HG03457 (cell line): ENCODE results near the gene LRRFIP1.
"Not testable (repeated sequence)": the region's sequence is repeated elsewhere in the genome, so short reads cannot be mapped to it uniquely, and the experiment has no call there.

Experiments
- ATAC-seq: cut with Tn5 transposase; IDR thresholded peaks from one replicate; pipeline ENCODE4 v1.9.1; 2021; ENCODE audit warnings: moderate number of reproducible peaks; ENCODE audit not compliant: unreplicated experiment

Gene LRRFIP1

DNA sequence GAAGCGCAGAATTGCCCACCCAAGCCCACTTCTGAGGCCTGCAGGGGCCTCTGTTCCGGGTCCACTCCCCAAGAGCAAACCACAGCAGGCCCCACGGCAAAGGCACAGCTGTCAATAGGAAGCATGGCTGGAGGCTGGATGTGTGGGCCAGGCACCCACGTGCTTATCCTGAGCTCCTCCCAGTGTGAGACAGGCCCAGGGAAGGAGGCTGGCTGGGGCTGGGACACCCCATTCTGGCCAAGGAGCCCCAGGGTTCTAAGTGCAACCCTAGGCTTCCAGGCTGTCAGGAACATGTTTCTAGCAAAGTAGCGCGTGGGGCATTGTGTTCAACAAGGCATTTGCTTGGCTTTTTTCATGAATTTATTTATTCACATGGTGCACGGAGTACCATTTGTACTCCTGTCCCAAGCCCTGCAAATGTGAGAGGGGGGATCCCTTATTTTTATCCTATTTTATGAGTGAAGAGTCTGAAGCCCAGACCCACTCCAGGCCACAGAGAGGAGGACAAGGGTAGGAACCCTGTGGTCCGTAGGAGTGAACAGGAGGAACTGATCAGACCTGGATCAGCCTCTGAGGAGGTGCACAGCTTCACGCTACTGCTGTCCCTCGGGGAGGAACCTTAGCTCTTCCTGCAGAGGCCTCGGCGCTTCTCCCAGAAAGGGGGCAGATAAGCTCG is 30.7 kb upstream of the LRRFIP1 start:
- ATAC-seq = no peak

DNA sequence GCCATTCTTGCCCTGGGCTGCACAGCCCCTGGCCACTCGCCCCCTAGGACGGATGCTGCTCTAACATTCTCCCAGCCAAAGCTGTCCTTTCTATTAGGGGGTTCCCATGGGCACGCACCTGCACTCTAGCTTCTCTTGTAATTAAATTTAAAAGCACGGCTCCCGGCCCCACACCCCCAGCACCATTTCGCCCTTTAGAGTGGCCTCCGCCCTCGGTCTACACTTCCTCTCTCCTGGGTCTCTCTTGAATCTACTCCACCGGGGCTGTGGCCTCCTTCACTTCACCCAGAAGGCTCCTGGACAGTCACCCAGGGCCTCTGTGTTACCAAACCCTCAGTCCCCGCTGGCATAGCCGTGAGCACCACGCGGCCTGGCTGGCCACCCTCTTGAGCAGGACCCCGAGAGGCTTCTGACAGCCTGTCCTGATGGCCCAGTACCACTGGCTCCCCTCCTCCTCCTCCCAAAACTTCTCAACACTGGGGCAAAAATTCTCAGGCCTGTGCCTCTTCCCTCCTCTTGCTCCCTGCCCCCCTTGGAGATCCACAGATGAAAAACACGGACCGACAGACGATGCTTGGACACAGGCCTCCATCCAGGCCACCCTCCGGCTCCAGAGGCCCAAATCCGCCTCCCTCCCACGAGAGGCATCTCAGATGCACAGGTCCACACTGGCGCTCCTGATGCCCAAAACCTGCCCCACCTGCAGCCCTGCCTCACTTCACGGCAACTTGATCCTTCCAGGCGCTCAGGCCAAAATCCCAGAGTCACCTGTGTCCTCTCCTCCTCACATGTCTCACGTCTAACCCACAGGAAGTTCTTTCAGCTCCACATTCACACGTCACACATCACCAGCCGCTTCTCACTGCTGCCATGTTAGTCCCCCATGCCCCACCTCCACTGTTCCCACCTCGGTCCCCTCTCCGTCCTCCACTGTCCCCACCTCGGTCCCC is 29.9 kb upstream of the LRRFIP1 start:
- ATAC-seq = no peak

DNA sequence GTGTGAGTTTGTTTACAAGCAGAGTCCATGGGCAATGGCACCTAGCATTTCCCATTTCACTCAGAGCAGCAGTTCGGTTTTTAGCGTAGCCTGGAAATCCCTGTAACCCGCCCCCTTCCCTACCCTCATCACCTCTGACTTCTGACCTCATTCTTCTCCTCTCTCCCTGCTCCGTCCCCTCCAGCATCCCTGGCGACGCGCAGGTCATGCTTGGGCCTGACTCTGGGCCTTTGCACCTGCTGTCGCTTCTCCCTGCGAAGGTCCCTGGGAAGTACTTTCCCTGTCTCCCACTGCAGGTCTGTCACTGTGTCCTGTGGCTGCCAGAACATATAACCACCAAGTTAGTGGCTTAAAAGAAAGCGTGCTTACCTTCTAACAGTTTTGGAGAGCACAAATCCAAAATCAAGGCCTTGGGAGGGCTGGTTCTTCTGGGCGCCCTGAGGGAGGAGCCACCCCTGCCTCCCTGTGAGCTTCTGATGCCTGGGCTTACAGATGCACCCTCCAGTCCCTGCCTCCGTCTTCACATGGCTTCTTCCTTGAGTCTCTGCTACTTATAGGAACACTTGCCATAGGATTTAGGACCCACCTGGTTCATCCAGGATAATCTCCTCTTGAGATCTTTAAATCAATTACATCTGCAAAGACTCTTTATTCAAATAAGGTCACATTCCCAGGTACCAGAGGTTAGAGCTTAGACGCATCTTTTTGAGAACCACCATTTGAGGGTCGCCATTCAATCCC is 28.7 kb upstream of the LRRFIP1 start:
- no peak for ATAC-seq

DNA sequence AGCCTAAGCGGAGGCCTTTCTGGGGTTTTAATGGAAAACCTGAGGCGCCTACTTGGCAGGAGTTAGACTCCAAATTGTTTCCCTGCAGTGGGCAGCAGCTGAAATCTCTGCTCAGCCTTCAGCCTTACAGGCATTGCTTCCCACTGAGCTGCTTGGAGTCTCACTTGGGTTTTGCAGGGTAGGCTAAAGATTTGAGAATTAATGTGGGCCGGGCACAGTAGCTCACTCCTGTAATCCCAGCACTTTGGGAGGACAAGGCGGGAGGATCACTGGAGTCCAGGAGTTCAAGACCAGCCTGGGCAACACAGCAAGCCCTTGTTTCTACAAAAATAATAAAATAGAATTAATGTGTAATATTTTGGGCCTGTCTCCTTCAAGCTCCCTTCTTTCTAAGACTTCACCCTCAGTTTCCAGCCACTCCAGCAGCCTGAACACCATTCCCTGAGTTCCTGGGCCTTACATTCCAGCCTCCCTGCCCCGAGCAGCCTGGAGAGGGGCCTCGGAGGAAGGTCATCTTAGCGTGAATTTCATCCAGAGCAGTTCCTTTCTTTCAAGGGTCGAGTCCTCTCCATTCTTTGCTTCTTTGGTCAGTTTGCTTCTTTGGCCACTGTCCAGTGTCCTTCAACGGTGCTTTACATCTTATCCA is 27.8 kb upstream of the LRRFIP1 start:
- no peak for ATAC-seq

DNA sequence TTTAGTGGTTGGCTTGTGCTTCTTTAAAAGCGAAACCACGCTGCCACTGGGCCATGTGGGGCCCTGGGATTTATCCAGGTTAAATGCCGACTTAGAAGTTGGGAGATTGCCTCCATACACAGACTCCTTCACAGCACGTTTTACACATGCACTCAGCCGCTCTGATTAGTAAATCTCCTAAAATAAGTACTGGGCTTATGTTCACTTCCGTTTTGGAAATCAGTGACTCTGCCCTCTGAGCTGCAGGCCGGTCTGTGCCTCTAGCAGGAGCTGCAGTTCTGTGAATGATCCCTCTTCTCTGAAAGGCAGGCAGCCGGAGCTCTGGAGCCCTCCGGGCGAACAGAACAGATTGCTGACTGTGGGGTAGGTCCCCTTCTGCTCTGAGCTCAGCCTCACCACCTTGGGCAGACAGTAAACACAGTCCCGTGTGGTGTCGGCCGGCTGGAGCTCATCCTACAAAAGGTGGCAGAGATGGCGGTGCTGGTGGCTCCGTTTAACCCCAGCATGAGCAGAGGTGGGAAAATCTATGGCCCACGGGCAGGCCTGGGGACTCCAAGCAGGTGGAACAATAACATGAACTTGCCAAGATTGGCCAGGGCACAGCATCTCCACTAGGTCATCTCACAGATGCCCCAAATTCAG is 27.1 kb upstream of the LRRFIP1 start:
- ATAC-seq = no peak

DNA sequence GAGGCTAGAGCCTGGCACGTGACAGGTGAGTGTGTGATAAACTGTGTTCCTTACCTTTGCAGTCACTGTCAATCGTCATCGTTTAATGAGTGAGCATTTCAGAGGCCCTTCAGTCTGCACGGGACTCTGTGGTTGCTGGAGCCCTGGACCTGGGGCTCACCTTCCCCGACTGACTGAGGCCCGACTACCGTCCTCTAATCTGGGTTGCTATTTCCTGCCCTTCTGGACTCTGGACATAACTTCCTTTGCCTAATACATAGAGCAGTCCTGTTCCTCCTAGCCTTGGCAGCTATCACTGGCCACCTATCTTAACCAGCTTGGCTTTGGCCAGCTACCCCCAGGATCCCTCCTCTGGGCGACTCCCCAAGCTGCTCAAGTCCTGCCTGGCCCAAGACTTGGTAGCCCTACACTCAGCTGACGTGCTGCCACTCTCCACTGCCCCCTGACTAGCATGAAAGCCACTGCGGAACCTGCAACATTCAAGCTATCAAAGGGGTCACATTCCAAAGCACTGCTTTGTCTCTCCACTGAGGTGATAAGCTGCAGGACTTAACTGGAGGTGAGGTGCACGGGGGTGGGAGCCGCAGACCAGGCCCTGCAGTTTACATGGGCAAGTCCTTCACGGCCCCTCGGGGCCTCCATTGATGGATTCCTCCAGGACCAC is 25.8 kb upstream of the LRRFIP1 start:
- ATAC-seq = no peak

DNA sequence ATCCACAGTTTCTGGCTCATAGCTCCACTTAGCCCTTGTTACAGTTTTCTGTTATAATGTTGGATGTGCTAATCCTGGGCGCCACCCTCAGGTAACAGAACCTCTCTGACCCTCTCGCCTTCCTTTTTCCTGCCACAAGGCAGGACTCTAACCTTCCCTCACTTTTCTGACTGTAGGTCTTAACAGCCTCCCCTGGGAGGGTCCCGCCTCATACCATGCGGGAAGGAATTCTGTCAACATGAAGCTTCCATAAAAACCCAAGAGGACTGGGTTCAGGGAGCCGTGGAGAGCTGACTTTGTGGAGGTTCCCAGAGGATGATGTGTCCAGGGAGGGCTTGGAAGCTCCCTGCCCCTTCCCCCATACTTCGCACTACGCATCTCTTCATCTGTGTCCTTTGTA is 25.0 kb upstream of the LRRFIP1 start:
- ATAC-seq = no peak

DNA sequence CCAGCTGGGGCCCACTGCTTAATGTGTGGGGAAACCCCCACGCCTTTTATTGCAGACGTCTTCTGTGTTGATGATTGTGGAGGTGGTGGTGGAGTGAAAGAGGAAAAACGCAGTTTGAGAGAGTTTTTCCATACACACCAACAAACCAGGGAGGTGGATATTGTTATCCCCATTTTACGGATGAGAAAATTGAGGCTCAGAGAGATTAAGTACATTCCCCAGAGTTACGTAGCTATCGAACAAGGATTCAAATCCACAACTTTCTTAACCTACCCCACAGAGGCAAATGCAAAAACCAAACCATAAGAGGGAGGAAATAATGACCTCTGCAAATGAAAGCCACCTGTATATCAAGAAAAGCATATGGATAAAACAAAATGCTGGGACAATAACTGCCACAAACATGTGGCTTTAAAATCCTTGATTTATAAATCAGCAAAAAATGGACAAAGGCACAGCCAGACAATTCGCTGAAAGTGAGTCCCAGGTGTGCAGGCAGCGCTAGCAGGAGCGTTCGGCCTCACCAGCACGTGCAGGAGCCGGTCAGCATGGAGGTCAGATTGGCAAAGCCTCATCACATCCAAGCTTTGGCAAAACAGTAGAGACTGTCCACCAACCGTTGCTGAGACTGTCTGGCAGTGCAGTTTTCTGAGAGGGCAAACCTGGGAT is 24.2 kb upstream of the LRRFIP1 start:
- no peak for ATAC-seq

DNA sequence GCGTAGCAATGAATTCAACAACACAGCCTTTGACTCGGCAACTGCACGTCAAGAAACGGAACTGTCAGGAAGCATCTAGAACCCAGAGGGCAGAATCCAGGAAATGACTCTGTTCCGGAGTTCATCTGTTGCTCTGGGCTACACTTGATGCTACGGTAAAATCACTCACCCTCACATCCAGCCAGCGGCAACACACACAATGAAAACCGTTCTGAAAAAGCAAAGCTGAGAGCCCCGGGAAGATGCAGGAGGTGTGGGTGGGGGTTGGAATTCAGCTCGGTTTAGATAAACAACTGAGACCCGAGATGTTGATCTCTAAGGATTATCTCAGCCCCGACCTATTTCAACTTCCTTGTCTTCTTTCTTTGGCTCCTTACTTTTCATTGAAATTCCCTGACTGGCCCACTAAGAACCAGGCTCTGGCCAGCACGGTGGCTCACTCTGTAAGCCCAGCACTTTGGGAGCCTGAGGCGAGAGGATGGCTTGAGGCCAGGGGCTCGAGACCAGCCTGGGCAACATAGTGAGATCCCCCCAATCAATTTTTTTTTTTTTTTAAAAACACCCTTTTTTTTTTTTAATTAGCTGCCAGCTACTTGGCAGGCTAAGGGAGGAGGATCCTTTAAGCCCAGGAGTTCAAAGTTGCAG is 23.5 kb upstream of the LRRFIP1 start:
- no peak for ATAC-seq

DNA sequence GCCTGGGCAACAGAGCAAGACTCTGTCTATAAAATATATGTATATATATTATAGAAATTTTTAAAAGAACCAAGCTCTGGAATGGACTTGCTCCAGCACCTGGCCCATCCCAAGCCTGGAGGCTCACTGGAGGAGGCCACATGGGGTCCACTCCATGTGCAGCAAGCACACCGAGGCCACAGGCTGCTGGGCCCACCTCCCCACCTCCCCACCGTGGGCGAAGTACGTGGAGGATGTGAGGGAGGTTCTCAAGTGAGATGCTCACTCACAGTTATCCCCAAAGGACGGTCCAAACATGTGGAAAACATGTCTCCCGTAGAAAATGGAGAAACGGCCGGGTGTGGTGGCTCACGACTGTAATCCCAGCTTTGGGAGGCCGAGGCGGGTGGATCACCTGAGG is 23.0 kb upstream of the LRRFIP1 start:
- ATAC-seq = no peak

DNA sequence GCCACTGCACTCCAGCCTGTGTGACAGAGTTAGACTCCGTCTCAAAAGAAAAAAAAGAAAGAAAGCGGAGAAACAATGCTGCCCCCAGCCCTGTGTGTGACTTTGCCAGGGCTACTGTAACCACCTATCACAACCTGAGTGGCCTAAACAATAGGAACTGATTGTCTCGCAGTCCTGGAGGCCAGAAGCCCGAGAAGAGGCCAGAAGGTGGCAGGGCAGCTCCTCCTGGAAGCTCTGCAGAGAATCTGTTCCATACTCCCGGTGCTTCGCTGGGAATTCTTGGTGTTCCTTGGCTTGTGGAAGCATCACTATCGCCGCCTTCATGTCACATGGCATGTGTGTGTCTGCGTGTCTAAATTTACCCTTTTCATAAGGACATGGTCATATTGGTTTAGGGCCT is 22.4 kb upstream of the LRRFIP1 start:
- ATAC-seq = no peak

DNA sequence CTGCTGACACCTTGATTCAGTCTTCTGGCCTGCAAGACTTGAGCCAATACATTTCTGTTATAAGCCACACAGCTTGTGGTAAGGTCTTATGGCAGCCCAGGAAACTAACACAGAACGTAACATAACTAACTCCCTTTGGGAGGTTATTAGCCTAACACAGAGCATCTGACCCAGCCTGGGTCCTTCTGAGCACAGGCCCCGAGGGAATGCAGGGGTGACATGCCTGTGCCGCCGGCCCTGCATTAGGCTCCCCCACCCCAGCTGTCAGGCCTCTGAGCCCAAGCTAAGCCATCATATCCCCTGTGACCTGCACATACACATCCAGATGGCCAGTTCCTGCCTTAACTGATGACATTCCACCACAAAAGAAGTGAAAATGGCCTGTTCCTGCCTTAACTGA is 20.9 kb upstream of the LRRFIP1 start:
- not testable (repeated sequence) for ATAC-seq

DNA sequence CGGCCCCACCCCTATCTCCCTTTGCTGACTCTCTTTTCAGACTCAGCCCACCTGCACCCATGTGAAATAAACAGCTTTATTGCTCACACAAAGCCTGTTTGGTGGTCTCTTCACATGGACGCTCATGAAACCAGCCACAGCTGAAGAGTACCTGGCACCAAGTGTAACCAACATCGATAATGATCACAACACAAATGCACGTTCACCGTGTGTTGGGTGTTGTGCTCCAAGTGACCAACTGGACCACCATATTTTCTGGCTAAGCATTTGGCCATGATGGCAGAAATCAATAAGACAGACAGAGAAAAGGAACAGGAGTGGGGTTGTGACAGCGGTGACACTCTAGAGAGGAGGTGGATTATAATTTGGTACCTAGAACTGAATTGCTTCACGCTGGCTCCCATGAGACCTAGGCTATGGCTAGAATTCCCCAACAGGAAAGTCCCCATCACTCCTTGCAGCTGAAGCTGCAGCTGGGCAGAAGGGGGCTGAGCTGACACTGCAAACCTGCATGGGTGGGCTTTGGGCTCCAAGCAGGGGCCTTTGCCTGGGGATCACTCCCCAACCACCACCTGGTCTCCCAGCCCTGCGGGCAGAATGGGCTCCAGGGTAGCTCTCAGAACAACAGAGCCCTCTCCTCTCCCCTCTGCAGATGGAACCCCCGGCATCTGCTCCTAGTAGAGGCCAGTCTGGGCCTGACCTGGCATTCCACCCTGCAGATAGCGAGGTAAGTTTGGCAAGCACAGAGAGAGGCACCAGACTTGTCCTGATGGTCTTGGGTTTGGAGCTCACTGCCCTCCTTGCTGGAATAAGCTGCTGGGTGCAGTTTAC is 14.6 kb upstream of the LRRFIP1 start:
- no peak for ATAC-seq

DNA sequence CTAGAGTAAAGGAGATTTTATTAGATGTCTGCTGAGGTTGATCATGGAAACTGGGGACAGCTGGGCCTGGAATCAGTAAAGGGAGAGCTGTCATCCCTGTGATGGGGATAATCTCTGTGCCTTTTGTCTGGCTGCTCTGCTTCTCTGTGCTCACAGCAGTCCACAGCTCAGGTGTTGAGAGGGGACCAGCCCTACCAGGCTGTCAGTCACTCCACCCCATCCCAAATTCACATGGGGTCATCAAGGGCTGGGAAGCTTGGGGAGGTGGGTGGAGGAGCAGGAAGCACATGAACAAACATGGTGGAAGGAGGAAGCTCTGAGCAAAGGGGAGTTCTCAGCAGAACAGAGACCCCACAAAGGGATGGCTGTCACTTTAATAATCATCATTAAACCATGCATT is 13.7 kb upstream of the LRRFIP1 start:
- ATAC-seq = no peak

DNA sequence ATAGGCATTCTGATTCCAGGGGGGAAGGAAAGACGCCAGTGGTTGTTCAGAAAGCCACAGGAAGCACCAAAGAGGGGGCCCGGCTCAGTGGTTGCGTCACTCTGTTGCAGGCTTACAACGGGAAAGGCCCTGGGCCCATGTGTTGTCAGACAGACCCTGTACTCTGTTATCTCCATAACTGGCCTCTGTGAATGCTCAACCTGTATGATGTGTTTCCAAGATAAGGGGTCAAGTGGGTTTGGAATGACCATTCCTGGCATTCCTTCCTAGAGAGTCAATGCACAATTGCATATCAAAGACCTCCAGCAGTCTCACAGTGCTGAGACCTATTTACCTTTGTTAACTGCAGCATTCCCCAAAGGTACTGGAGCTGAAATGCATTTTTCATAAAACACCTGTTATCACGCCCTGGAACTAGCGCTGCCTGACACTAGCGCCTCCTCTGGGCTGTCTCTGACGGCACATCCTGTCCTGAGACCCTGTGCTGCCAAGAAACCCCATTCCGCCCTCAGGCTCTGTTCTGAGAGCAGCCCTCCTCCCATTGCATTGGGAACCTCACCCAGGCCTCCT is 13.2 kb upstream of the LRRFIP1 start:
- ATAC-seq = no peak

DNA sequence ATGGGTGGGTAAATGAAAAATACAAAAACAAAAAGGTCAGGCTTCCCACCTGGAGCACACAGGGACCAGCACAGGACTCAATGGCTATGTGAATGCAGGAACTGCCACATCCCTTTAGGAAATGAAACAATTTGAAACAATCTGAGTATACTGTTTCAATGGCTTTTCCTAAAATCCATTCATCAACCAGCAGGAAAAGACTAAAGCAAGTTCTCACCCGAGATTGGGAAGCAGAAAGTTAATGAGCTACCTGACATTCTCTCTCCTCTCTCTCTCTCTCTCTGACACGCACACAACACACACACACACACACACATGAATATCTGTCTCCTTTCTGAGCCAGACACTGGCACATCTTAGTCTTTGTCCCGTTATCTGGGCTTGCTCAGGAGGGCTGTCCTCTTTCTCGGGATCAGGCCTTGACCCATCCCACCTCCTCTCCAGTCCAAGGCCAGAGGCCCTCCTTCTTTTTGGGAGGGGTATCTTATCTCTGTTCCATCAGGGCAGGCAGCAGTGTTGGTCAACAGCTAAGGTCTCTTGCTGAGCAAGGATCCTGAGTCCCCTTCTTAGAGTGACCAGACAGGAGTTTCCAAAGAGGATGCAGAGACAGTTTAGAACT is 11.6 kb upstream of the LRRFIP1 start:
- no peak for ATAC-seq

DNA sequence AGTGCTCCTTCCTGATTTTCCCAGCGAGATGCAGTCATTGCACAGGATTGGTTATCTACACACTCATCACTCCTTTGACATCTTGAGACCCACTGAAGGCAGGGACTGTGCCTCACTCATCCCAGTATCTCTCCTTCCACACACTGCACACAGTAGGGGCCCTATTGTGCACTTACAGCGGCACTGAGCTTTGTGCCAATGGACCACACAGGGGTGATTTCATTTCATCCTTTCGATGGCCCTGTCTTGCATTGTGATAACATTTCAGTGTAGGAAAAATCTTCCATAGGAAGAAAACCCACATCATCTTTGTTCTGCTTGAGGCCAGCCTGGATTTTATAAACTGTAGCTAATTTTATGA is 11.0 kb upstream of the LRRFIP1 start:
- no peak for ATAC-seq
